ENCODE measurements around the gene NOL4L.

DNA sequence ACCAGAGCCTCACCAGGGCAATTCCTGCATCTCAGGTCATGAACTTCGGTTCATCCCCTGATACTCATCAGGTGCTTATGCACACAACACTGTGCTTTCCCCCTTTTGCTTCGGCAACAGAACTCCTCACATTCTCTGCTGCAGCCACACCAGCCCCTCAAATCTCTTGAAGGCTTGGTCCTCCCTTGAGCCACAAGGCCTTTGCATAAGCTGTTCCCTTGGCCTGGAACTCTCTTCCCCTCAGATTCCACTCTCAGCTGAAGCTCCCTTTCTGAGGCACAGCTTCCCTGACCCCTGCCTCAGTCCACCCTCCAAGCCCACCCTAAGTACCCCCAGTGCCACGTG, 76.4 kb downstream of the NOL4L start:
- TF ChIP-seq, protein P1, sequence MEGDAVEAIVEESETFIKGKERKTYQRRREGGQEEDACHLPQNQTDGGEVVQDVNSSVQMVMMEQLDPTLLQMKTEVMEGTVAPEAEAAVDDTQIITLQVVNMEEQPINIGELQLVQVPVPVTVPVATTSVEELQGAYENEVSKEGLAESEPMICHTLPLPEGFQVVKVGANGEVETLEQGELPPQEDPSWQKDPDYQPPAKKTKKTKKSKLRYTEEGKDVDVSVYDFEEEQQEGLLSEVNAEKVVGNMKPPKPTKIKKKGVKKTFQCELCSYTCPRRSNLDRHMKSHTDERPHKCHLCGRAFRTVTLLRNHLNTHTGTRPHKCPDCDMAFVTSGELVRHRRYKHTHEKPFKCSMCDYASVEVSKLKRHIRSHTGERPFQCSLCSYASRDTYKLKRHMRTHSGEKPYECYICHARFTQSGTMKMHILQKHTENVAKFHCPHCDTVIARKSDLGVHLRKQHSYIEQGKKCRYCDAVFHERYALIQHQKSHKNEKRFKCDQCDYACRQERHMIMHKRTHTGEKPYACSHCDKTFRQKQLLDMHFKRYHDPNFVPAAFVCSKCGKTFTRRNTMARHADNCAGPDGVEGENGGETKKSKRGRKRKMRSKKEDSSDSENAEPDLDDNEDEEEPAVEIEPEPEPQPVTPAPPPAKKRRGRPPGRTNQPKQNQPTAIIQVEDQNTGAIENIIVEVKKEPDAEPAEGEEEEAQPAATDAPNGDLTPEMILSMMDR (optimal IDR thresholded peaks at IDR 0.05 in 1 of 3, IDR thresholded peaks at IDR 0.05 in 1 of 3, conservative IDR thresholded peaks at IDR 0.05 in 1 of 3; ENCODE audit: extremely low read depth in 1 of 3, insufficient read depth in 2 of 3, low read length in 3 of 3), result no peak
- no peak for TF ChIP-seq EZH2 (IDR thresholded peaks at IDR 0.05; ENCODE audit: low read length)

Data from keratinocyte (primary cell).